MM.1S (cell line): Measurements from ENCODE around the gene CDON.

Experiments used
- DNase-seq: peaks from one replicate; pipeline ENCODE4 v3.0.0-alpha.2; 2015
- H2AFZ ChIP-seq: fragments of 300-600 bp; sonication (generic); 2 replicates; pipeline ENCODE4 v1.6.0; 2016; ENCODE audit warnings: antibody characterized with exemption, low read length
- H3F3A ChIP-seq: fragments of 300-600 bp; sonication (generic); 2 replicates; pipeline ENCODE4 v1.6.1; 2016; ENCODE audit warnings: mild to moderate bottlenecking, antibody characterized with exemption, low read length, moderate library complexity, mixed read lengths; ENCODE audit not compliant: insufficient read depth
- H3K27ac ChIP-seq: fragments of 300-600 bp; sonication (generic); 2 replicates; pipeline ENCODE4 v1.5.1; 2016; ENCODE audit warnings: mild to moderate bottlenecking, low read length
- H3K27me3 ChIP-seq: fragments of 300-600 bp; sonication (generic); replicated peaks from 2 replicates; pipeline ENCODE4 v1.6.0; 2016; ENCODE audit warnings: low read length; ENCODE audit not compliant: insufficient read depth
- H3K36me3 ChIP-seq: fragments of 300-600 bp; sonication (generic); replicated peaks from 2 replicates; pipeline ENCODE4 v1.6.1; 2016; ENCODE audit warnings: mild to moderate bottlenecking, low read length, mixed read lengths; ENCODE audit not compliant: insufficient read depth
- H3K4me1 ChIP-seq: fragments of 300-600 bp; sonication (generic); 2 replicates; pipeline ENCODE4 v1.6.1; 2016; ENCODE audit warnings: low read length, mixed read lengths
- H3K4me2 ChIP-seq: fragments of 300-600 bp; sonication (generic); 2 replicates; pipeline ENCODE4 v1.6.0; 2016; ENCODE audit warnings: low read depth, low read length
- H3K4me3 ChIP-seq: fragments of 300-600 bp; sonication (generic); 2 replicates; pipeline ENCODE4 v1.5.1; 2016; ENCODE audit warnings: low read length, mixed read lengths
- H3K79me2 ChIP-seq: fragments of 300-600 bp; sonication (generic); 2 replicates; pipeline ENCODE4 v1.6.1; 2016; ENCODE audit warnings: mixed run types, low read length, mixed read lengths
- H3K9ac ChIP-seq: fragments of 300-600 bp; sonication (generic); 2 replicates; pipeline ENCODE4 v1.6.1; 2016; ENCODE audit warnings: low read length, mixed read lengths
- H3K9me2 ChIP-seq: fragments of 300-600 bp; sonication (generic); replicated peaks from 2 replicates; pipeline ENCODE4 v1.6.1; 2016; ENCODE audit warnings: mild to moderate bottlenecking, low read length, mixed read lengths; ENCODE audit not compliant: insufficient read depth
- H3K9me3 ChIP-seq: fragments of 300-600 bp; sonication (generic); replicated peaks from 2 replicates; pipeline ENCODE4 v1.6.1; 2016; ENCODE audit warnings: mild to moderate bottlenecking, low read length, mixed read lengths; ENCODE audit not compliant: insufficient read depth
- H4K20me1 ChIP-seq: fragments of 300-600 bp; sonication (generic); 2 replicates; pipeline ENCODE4 v1.6.1; 2016; ENCODE audit warnings: mild to moderate bottlenecking, low read length, moderate library complexity, mixed read lengths; ENCODE audit not compliant: insufficient read depth
- CTCF ChIP-seq: fragments of 300-600 bp; sonication (generic); IDR thresholded peaks from 2 replicates; pipeline ENCODE4 v1.5.1; 2016; ENCODE audit warnings: antibody characterized with exemption, low read length, mixed read lengths
- EZH2 ChIP-seq: fragments of 300-600 bp; sonication (generic); optimal IDR thresholded peaks from 2 replicates; pipeline ENCODE3; 2017; ENCODE audit warnings: low read depth, mild to moderate bottlenecking, antibody characterized with exemption, low read length, mixed read lengths
- EZH2phosphoT487 ChIP-seq: fragments of 300-600 bp; sonication (generic); IDR thresholded peaks from 2 replicates; pipeline ENCODE4 v1.6.1; 2018; ENCODE audit warnings: antibody characterized with exemption, low read length

CDON gene

GRCh38 chr11:125978778-125979407 lies 83.8 kb downstream of the CDON start:
- Histone ChIP-seq H3K9me3 (no peaks in the 10 kb centered on the region), H3K9me2 (no peaks in the 10 kb centered on the region), H2AFZ (no peak overlapping the region), H4K20me1 (no peaks in the 10 kb centered on the region), H3K4me2 (no peak overlapping the region), H3K4me1 (peaks cover 31% of the 10 kb centered on the region), H3K36me3 (peaks cover 4% of the 10 kb centered on the region; the same call in 1 of the 2 replicates), H3F3A (peaks cover 24% of the 10 kb centered on the region), H3K27me3 (no peaks in the 10 kb centered on the region), H3K4me3 (no peak overlapping the region), H3K9ac (no peak overlapping the region), H3K27ac (no peak overlapping the region), H3K79me2 (no peaks in the 10 kb centered on the region)
- no peak for DNase-seq
- TF ChIP-seq EZH2phosphoT487 (no peak), EZH2 (no peak), CTCF (no peak)

- Histone ChIP-seq H3K9me3 (no peaks in the 10 kb centered on the region), H3K79me2 (no peaks in the 10 kb centered on the region), H4K20me1 (no peaks in the 10 kb centered on the region), H3K4me1 (peaks cover 24% of the 10 kb centered on the region), H3F3A (peaks cover 23% of the 10 kb centered on the region), H2AFZ (no peak overlapping the region), H3K9ac (no peak overlapping the region), H3K4me2 (no peak overlapping the region), H3K9me2 (no peaks in the 10 kb centered on the region), H3K27ac (no peak overlapping the region), H3K36me3 (0 out of 2 replicates have a peak, but pooled peaks cover 4% of the 10 kb centered on the region), H3K27me3 (no peaks in the 10 kb centered on the region), H3K4me3 (no peak overlapping the region)
- no peak for TF ChIP-seq EZH2phosphoT487
- no peak for TF ChIP-seq EZH2
- TF ChIP-seq CTCF = no peak
- DNase-seq = no peak
These were observed 84.4 kb downstream of the CDON start for GRCh38 chr11:125978181-125978716.

GRCh38 chr11:125977333-125977732 lies 85.3 kb downstream of the CDON start:
- H3K4me3 ChIP-seq = no peak overlapping the region
- H3K27me3 ChIP-seq = no peaks in the 10 kb centered on the region
- peaks cover 15% of the 10 kb centered on the region for H3K4me1 ChIP-seq
- no peaks in the 10 kb centered on the region for H3K9me3 ChIP-seq
- no peak for TF ChIP-seq CTCF
- TF ChIP-seq EZH2 = no peak
- no peak for TF ChIP-seq EZH2phosphoT487
- no peak overlapping the region for H3K4me2 ChIP-seq
- H4K20me1 ChIP-seq = no peaks in the 10 kb centered on the region
- H3K9ac ChIP-seq = no peak overlapping the region
- H3K36me3 ChIP-seq = 0 out of 2 replicates have a peak, but pooled peaks cover 4% of the 10 kb centered on the region
- no peak overlapping the region for H3K27ac ChIP-seq
- no peak for DNase-seq
- H3K9me2 ChIP-seq = no peaks in the 10 kb centered on the region
- peaks cover 14% of the 10 kb centered on the region for H3F3A ChIP-seq
- no peaks in the 10 kb centered on the region for H3K79me2 ChIP-seq
- H2AFZ ChIP-seq = no peak overlapping the region
